ENCODE measurements around the gene NSF.
"Not testable (repeated sequence)": the region's sequence is repeated elsewhere in the genome, so short reads cannot be mapped to it uniquely, and the experiment has no call there.

DNA sequence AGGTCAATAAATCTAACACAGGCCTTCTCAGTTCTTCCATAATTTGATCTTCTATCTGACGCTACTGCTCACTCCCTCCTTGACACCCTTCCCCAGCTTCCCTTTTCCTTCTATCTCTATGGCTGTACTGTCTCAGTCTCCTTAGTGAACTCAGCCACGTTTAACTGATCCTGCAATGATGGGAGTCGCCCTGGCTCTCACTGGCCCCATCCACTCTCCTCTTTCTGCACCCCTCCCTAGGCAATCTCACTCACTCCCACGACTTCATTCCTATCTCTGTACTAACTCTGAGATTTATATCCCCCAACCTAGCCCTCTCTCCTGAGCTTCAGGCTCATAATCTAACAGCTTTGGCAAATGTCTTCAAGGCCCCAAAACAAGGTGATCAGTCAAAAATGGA lies 18.7 kb upstream of the NSF start:
- TF ChIP-seq, protein P1, sequence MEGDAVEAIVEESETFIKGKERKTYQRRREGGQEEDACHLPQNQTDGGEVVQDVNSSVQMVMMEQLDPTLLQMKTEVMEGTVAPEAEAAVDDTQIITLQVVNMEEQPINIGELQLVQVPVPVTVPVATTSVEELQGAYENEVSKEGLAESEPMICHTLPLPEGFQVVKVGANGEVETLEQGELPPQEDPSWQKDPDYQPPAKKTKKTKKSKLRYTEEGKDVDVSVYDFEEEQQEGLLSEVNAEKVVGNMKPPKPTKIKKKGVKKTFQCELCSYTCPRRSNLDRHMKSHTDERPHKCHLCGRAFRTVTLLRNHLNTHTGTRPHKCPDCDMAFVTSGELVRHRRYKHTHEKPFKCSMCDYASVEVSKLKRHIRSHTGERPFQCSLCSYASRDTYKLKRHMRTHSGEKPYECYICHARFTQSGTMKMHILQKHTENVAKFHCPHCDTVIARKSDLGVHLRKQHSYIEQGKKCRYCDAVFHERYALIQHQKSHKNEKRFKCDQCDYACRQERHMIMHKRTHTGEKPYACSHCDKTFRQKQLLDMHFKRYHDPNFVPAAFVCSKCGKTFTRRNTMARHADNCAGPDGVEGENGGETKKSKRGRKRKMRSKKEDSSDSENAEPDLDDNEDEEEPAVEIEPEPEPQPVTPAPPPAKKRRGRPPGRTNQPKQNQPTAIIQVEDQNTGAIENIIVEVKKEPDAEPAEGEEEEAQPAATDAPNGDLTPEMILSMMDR (IDR thresholded peaks at IDR 0.05), result not testable (repeated sequence)
- TF ChIP-seq POLR2A (IDR thresholded peaks at IDR 0.05), result not testable (repeated sequence)
